GM12891 (cell line): ENCODE measurements around the gene REG1B.

Source experiments
- POLR2A ChIP-seq: IDR thresholded peaks from 2 replicates; pipeline ENCODE4 v1.6.1; 2011; ENCODE audit warnings: low read depth, low read length, control low read depth
- POLR2AphosphoS5 ChIP-seq: IDR thresholded peaks from 2 replicates; pipeline ENCODE4 v1.6.1; 2011; ENCODE audit warnings: low read depth, low read length, control low read depth
- SPI1 ChIP-seq: IDR thresholded peaks from 2 replicates; pipeline ENCODE4 v1.6.1; 2011; ENCODE audit warnings: low read depth, low read length, control low read depth
- TAF1 ChIP-seq: IDR thresholded peaks from 2 replicates; pipeline ENCODE4 v1.6.1; 2011; ENCODE audit warnings: low read depth, low read length, control low read depth

DNA sequence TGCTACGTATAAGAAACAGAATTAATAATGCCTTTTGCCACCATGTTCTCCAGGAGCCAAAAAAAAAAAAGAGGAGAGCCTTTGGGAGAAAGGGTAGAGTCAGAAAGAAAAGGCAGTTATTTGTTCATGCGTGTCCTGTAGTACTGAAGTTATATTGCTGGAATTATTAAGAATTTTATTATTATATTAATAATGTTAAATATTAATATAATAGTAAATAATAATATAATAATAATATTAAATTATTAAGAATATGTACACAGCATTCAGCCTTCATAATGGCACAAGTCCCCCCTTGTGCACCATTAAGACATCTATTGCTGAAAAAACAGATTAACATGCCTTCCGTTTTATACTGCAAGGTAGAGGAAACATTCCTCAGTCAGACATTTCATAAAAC, 40.6 kb upstream of the REG1B start:
- TF ChIP-seq POLR2A (no peak), POLR2AphosphoS5 (no peak), TAF1 (no peak), SPI1 (no peak)
